Muscle of arm (tissue), 12 donors: ENCODE results near the gene SNX12. TPM values are rescaled to one million over a fixed set of nuclear protein-coding genes. Genes with fewer than 3 reads are reported as not detected.
"Not testable (repeated sequence)": the region's sequence is repeated elsewhere in the genome, so short reads cannot be mapped to it uniquely, and the experiment has no call there.

Experiments used
- DNase-seq: peaks from one replicate; pipeline ENCODE4 v3.0.0-alpha.2; 2013
- polyA plus RNA-seq, 12 donors: library from polyadenylated mRNA; unstranded; fragments of 120-200 nt; gene quantifications; one replicate each; pipeline ENCODE4 v1.2.1, GENCODE V29; 2013; ENCODE audit not compliant: insufficient read length in 12 of 12

SNX12 gene
- polyA plus RNA-seq, 12 donors, result 39.9 to 78.3 (median 48.1) TPM; not detected in 1

DNA sequence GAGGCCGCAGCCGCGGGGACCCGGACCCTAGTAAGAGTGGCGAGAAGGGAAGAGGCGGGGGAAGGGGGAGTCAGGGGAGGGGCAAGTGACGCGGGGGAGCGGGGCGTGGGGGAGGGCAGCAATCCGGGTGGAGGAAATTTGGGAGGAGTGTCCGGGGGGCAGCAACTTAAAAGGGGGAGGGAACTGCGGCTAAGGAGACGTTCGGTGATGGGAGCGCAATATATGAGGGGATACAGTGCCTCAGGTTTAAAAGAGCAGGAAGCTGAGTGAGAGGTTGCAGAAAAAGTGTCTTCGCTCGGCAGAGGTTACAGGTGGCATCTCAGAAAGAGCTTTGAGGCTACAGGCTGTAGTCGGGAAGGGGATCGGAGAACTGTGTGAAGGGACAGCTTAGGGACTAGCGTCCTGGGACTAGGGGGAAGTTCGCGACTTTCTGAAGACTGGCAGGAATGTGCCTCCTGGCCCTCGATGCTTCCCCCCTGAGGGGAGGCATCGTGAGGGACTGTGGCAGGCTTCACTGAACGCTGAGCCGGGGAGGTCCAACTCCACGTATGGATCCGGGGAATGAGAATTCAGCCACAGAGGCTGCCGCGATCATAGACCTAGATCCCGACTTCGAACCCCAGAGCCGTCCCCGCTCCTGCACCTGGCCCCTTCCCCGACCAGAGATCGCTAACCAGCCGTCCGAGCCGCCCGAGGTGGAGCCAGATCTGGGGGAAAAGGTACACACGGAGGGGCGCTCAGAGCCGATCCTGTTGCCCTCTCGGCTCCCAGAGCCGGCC, 28.0 kb upstream of the SNX12 start:
- peak; percentile 67 for DNase-seq

DNA sequence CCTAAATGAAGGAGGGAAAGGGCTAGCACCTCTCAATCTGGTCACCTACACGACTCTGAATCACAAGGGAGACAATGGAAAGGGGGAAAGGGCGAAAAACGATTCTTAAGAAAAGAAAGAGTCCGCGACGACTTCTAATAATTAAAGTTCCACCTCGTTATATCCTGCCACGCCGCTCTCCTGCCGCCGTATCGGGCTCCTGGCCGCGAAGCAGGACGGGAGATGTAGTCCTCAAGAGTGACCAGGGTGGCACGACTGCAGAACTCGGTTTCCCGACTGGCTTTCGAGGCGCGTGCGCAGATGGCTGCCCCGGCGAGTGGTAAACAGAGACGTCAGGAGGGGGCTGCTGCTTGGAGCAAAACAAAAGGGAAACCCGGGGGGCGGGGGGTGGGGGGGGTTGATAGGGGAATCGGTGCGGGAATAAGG, 27.4 kb upstream of the SNX12 start, which contains the start of gene FOXO4:
TSS of gene FOXO4 (plus strand) at position 297 of the 426 bp plus-strand sequence. CDS start 678 bp downstream, outside the sequence.
- peak; percentile 89 for DNase-seq

GRCh38 chrX:71095033-71095432, 26.9 kb upstream of the SNX12 start:
- no peak for DNase-seq

DNA sequence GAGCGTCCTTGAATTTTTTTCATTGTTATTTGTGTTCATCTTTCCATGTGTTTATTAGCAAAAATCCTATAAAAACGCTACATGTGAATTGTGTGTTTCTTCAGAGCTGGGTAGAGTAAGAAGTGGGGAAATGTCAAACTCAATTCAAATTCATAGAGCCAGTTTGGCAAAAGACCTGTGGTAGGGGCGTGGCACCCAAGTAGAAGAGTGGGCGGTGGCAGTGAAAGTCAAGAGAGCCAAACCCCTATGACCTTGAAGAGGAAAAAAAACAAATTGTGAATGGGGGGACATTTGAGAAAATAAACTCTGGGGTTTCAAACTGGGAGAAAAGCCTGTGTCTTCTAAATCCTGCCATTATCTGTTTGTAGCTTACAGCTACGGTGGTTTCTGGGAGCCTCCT, 23.1 kb upstream of the SNX12 start:
- no peak for DNase-seq

- DNase-seq, result no peak
These were observed 17.8 kb upstream of the SNX12 start for GRCh38 chrX:71085900-71086299.

GRCh38 chrX:71082822-71083221, 14.7 kb upstream of the SNX12 start:
- no peak for DNase-seq

- DNase-seq, result no peak
These were observed 14.1 kb upstream of the SNX12 start for GRCh38 chrX:71082124-71082647.

DNA sequence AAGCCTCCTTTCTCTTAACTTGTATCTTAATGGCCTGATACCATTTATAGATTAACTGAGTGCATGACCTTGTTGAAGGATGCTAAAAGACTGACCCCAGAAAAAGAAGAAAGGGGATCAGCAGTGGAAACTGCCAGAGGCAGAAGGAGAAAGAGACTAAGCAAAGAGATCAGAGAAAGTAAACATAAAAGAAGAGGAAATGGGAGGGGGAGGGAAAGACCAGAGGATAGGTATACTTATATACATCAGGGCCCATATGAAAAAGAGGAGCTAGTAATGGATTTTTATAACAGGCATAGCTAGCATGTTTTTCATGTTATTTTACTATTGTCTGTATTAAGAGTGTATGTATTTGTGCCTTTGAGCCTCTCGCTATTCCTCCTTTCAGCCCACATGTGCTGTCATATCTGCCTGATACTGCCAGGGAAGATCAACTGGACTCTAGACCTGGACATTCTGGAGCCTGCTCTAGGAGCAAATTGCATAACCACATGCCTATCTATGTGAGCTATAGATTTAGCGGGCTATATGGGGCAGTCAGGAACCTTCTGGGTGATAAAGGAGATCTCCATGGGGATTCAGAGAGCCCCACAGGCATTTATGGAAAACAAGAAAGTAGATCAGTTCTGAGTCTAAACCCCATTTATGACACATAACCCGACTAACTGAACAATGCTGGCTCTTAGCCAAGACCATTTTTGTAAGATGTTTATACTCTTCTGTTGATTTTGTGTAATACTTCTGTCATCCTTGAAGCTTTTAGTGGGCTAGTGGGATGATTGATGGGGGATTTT, 13.4 kb upstream of the SNX12 start:
- no peak for DNase-seq

- DNase-seq, result no peak
These were observed 2.4 kb upstream of the SNX12 start for GRCh38 chrX:71070531-71070930.

DNA sequence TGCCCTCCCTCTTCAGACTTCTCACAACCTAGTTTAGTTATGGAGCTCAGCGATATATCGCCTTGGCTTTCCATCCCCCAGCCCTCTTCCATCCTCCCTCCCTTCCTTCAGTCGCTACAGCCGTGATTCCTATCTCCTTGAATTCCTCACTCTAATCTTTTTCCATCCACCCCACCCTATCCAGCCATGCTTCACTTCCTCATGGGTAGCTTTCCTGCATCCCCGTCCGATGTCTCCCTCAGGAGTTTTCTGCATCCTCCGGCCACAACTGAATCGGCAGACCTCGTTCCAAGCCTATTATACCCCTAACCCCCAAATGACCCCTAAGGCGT, 456 bp downstream of the SNX12 start:
- no peak for DNase-seq

- DNase-seq, result no peak
These were observed 1.0 kb downstream of the SNX12 start for GRCh38 chrX:71067089-71067488.

GRCh38 chrX:71060127-71060526, 8.0 kb downstream of the SNX12 start:
- DNase-seq, result no peak

GRCh38 chrX:71057848-71058530, 10.1 kb downstream of the SNX12 start:
- no peak for DNase-seq

DNA sequence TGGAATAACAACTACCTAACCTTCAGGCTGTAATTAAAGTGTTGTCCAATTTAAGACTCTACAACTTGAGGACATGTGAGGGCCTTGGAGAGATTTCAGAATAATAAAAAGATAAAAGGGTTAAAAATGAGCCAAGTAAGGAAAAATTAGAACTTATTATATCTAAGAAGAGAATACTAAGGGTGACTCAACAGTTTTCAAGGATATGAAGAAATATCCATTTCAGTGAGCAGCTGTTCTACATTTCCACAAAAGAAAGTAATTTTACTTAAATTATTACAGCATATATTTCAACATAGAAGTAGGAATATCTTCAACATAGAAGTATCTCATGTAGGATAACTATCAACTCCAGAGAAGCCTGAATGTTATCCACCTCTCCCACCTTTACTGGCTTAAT, 11.3 kb downstream of the SNX12 start:
- DNase-seq, result no peak

GRCh38 chrX:71053217-71053621, 14.9 kb downstream of the SNX12 start:
- DNase-seq, result peak; percentile 15

DNA sequence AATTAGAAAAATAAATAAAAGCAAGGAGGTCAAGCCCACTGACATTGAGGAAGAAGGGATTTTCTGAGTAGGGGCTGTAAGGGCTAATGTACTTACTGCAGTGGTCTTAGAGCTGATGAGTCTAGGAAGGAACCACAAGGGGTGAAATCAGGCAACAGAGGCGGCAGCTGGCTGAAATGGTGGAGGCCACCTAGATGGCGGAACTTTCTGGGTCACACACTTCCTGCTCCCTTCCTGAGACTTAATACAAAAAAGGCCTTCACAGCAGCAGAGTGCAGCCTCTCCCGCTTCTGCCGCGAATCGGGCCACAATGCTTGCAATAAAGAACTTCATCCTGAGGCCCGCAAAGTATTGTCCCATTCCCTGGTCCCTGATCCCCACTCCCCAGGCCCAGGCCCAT, 15.4 kb downstream of the SNX12 start:
- no peak for DNase-seq

- DNase-seq, result not testable (repeated sequence)
These were observed 20.2 kb downstream of the SNX12 start for GRCh38 chrX:71047891-71048290.

GRCh38 chrX:71017396-71017939, 50.7 kb downstream of the SNX12 start:
- no peak for DNase-seq
